ENCODE measurements around the gene ADGRG1. TPM values are rescaled to one million over a fixed set of nuclear protein-coding genes. Genes with fewer than 3 reads are reported as not detected.

The ADGRG1 gene
- 14.1 and 25.1 TPM in 2 replicates for total RNA-seq

DNA sequence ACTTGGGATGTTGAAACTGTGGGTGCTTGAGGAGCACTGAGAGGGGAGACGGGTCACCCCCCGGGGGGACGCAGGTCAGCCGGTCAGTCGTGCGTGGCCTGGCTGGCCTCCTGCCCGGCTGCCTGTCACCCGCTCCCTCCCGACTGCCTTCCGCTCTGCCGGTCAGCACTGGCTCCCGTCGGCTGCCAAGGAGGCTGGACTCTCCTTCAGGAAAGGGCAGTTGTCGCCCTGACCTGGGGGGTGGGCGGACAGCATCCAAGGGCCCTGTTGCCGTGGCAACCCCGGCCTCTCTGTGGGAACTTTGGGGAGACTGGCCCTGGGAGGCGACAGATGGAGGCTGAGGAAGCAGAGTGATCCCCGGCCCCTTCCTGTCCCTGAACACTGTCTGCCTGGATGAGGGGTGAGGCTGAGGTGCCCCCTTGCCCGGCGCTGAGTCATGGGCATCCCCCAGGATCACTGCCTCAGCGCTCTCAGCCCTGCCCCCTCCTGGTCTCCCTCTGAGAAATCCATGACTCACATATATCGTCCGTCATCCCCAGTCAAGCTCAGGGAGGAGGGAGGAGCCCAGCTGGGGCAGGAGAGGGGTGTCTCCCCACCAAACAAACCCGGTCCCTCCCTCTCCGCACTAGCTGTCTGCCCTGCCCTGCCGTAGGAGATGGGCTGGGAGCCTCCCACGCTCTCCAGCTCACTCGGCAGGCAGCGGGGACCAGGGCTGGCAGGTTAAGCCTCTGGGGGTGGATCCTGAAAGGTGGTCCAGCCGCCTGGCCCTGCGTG is at the start of gene ADGRG1:
ADGRG1 (plus strand) TSS at position 623 of the 774 bp plus-strand sequence. CDS start 21,658 bp downstream, outside the sequence.

DNA sequence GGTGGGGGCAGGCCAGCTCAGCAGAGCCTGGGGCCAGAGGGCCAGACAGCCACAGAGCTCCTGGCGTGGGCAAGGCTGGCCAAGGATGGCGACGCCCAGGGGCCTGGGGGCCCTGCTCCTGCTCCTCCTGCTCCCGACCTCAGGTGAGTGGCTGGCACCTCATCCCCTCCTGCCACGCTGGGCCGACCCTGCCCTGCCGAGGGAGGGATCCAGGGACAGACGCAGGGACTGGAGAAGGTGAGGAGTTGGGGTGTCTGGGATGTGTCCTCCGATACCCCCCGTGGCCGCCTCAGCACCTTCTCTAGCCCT is 39.8 kb downstream of the ADGRG1 start, which contains the start of gene ADGRG3:
ADGRG3 (plus strand) TSS at position 44 of the 309 bp plus-strand sequence; CDS start at position 86, 42 bp downstream.

DNA sequence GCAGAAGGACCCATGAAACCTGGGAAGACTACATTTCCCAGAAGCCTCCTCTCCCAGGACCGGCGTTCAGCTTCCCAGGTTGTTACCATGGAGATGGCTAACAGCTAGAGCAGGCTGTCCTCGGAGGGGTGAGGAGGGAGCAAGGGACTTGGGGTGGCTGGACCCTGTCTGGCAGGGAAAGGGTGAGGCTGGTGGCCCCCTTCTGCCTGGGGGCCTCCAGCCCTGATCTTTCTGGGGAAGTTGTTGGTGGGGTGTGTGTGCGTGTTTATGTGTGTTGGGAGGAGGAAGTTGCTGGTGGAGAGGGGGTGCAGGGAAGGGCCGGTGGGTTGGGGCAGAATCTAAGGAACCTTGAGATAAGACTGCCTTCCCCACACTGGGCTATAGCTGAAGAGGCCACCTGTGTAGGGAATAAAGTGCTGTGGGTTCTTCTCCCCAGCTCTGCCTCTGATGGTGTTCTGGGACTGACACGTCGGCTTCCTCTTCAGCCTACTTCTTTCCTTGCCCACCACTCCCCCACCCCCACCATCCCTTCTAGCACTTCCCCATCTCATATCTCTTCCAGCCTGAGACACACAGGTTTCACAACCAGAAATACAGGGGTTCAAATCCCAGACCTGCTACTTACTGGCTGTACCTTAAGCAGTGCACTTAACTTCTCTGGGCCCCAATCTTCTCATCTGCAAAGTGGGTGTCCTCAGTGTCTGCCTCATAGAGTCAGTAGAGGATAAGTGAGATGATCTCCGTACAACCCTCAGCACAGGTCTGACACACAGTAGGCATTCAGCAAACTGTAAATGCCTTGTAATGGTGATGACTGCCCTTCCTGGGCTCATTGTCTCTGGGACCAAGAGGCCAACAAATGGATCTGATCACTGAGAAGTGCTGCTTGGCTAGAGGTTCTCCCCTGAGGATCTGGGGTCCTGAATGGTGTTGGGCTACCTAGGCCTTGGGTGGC is 66.6 kb downstream of the ADGRG1 start, which contains the start of gene DRC7:
DRC7 (plus strand) TSS at position 82 of the 955 bp plus-strand sequence. CDS start 3,144 bp downstream, outside the sequence.

Other genes starting within 250 kb of the ADGRG1 start
- not detected in 2 replicates for gene CCL17, start 223.9 kb upstream of the ADGRG1 start, total RNA-seq
- 33.0 and 49.6 TPM in 2 replicates for gene CIAPIN1, start 181.2 kb upstream of the ADGRG1 start, total RNA-seq
- gene COQ9, start 181.2 kb upstream of the ADGRG1 start, total RNA-seq: 31.4 and 41.5 TPM in 2 replicates
- gene POLR2C, start 166.0 kb upstream of the ADGRG1 start, total RNA-seq: 106 and 118 TPM in 2 replicates
- 59.3 and 74.5 TPM in 2 replicates for gene DOK4, start 142.1 kb upstream of the ADGRG1 start, total RNA-seq
- 13.2 and 16.9 TPM in 2 replicates for gene CCDC102A, start 92.1 kb upstream of the ADGRG1 start, total RNA-seq
- gene ADGRG5, start 86.0 kb upstream of the ADGRG1 start, total RNA-seq: 0.11 TPM in 1 of 2 replicates, not detected in the other
- gene ADGRG3, start 39.7 kb downstream of the ADGRG1 start, total RNA-seq: not detected in 2 replicates
- gene DRC7, start 66.2 kb downstream of the ADGRG1 start, total RNA-seq: under 0.01 TPM in 1 of 2 replicates, not detected in the other
- 16.1 and 35.7 TPM in 2 replicates for gene KATNB1, start 107.1 kb downstream of the ADGRG1 start, total RNA-seq
- gene KIFC3, start 173.9 kb downstream of the ADGRG1 start, total RNA-seq: 29.4 and 58.9 TPM in 2 replicates

All from placental epithelial cell (primary cell).